ENCODE measurements around the gene SEC22A. TPM values are rescaled to one million over a fixed set of nuclear protein-coding genes. Genes with fewer than 3 reads are reported as not detected.

Gene SEC22A, protein sequence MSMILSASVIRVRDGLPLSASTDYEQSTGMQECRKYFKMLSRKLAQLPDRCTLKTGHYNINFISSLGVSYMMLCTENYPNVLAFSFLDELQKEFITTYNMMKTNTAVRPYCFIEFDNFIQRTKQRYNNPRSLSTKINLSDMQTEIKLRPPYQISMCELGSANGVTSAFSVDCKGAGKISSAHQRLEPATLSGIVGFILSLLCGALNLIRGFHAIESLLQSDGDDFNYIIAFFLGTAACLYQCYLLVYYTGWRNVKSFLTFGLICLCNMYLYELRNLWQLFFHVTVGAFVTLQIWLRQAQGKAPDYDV
- total RNA-seq (10 to 100 TPM; 17.8 to 47.2 (median 31.4) TPM), polyA plus RNA-seq (10 to 100 TPM in 1 of 3 donors, 1 to 10 TPM in 2; 5.8 to 13.5 (median 6.6) TPM)

DNA sequence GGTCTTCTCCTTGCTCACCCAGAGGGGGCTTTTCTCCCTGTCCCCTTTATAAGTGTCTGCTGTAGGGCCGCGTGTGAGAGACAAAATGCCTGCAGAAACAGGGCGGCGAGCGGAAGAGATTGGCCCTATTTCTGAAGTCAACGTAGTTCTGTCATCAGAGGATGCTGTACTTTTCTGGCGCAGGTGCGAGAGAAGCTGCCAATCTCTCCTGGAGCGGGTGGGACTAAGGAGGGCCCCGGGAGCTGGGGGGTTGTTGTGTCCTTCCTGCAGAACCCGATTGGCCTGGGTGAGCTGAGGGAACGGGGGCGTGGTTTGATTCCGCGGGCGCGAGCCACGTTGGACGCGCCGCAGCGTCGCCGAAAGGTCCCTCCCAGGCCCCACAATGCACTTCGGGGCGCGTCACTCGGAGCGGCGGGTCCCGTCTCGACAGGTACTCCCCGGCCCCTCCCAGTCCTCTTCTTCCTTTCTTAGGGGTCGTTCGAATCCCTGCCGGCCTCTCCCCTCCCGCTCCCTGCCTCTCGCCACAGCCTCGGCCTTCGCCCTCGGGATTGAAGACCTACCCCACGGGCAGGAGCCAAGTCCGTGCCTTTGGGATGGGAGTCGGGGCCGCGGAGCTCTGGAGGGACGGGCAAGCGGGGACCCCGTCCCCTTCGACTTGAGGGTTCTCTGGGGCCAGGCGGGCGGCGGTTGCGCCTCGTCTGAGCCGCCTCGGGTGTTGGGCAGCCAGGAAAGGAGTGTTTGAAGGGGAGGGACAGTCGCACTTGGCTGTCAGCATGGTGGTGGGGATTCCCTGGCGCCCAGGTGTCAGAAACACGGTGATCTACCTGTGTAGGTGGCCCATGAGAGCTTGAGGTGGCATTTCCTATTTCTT, at the start of gene SEC22A:
Gene SEC22A, plus strand, starts transcription at position 387 of the 871 bp plus-strand sequence. CDS start 7,275 bp downstream, outside the sequence.
- peak; percentile 96 for DNase-seq
- Histone ChIP-seq H3K27me3 (no peaks in the 10 kb centered on the region), H3K36me3 (no peaks in the 10 kb centered on the region), H3K4me3 (peak within 1 kb of the TSS; percentile 85 to 97 (median 92)), H3K27ac (peak within 1 kb of the TSS; percentile 83 to 86 (median 86)), H3K4me1 (peaks cover 0 to 22% (median 9%) of the 10 kb centered on the region in 4 donors), H3K9me3 (no peaks in the 10 kb centered on the region)
- 0% methylated on average over 60 of the region's 60 CpGs for WGBS, 2 donors
- TF ChIP-seq CTCF (IDR thresholded peaks at IDR 0.05), result no peak
- peak; percentile 89 to 94 (median 94) for TF ChIP-seq POLR2AphosphoS5 (IDR thresholded peaks at IDR 0.05)
- TF ChIP-seq POLR2A (IDR thresholded peaks at IDR 0.05), result peak; percentile 64 to 74
- TF ChIP-seq EP300 (IDR thresholded peaks at IDR 0.05), result peak in 2 of 4 donors; percentile 5 to 18
- intact Hi-C loops (cut with DNase I), result loop anchor here (5.0 to 10.0 kb wide), 5 partner anchors 104 to 407 kb away; partner anchors contain the start of genes HSPBAP1, PDIA5, SEMA5B and SLC49A4

DNA sequence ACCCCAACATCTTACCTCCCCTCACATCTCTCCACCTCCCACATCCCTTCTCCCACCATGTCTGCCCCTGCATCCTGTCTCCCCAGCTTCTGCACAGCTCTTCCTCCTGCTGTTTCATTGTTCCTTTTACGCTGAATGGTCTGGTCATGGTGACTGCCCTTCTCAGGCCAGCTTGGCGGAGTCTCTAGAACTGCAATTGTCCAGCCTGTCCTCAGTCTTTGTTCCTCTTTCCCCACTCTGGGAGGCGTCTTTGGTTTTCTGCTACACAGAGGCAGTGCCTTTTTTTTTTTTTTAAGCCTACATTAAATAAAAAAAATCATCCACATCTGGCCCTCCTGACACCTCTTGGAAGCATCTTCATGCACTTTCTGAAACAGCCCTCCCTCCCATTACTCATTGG, 49.1 kb upstream of the SEC22A start:
- TF ChIP-seq EP300 (IDR thresholded peaks at IDR 0.05), result no peak
- no peak for TF ChIP-seq CTCF (IDR thresholded peaks at IDR 0.05)
- no peak for TF ChIP-seq POLR2AphosphoS5 (IDR thresholded peaks at IDR 0.05)
- no peak for TF ChIP-seq POLR2A (IDR thresholded peaks at IDR 0.05)
- DNase-seq, result no peak
- 73 to 90% methylated on average over 3 of the region's 3 CpGs for WGBS, 2 donors
- Histone ChIP-seq H3K36me3 (peaks cover 0 to 61% (median 13%) of the 10 kb centered on the region in 4 donors), H3K27me3 (no peaks in the 10 kb centered on the region), H3K27ac (no peak overlapping the region), H3K4me1 (peaks cover 0 to 4% (median 0%) of the 10 kb centered on the region in 4 donors), H3K9me3 (no peaks in the 10 kb centered on the region), H3K4me3 (no peak overlapping the region)
- intact Hi-C loops (cut with DNase I), result no loop called here

GRCh38 chr3:123153125-123154019, 48.4 kb upstream of the SEC22A start:
- intact Hi-C loops (cut with DNase I), result no loop called here
- Histone ChIP-seq H3K27me3 (no peaks in the 10 kb centered on the region), H3K36me3 (peaks cover 0 to 57% (median 10%) of the 10 kb centered on the region in 4 donors), H3K27ac (no peak overlapping the region), H3K4me1 (peaks cover 0 to 4% (median 0%) of the 10 kb centered on the region in 4 donors), H3K9me3 (no peaks in the 10 kb centered on the region), H3K4me3 (no peak overlapping the region)
- 89 to 92% methylated on average over 6 of the region's 6 CpGs for WGBS, 2 donors
- TF ChIP-seq POLR2AphosphoS5 (IDR thresholded peaks at IDR 0.05) (no peak), POLR2A (IDR thresholded peaks at IDR 0.05) (no peak), CTCF (IDR thresholded peaks at IDR 0.05) (no peak), EP300 (IDR thresholded peaks at IDR 0.05) (no peak)
- DNase-seq, result no peak
